ENCODE measurements around the gene DMD.

The DMD gene

GRCh38 chrX:31715675-31716074 is 1495.7 kb downstream of the DMD start:
- H3K79me2 ChIP-seq (ENCODE audit: control insufficient read depth, insufficient read depth, low read length, unreplicated experiment) = no peaks in the 10 kb centered on the region
- H2AFZ ChIP-seq (ENCODE audit: low read length, unreplicated experiment) = no peak overlapping the region
- H3K27me3 ChIP-seq (ENCODE audit: insufficient read depth, low read length) = no peaks in the 10 kb centered on the region
- H3K27ac ChIP-seq (ENCODE audit: low read depth, low read length) = no peak overlapping the region
- no peaks in the 10 kb centered on the region for H3K4me1 ChIP-seq (ENCODE audit: control insufficient read depth, insufficient read depth, low read length, unreplicated experiment)
- H3K36me3 ChIP-seq (ENCODE audit: insufficient read depth, low read length) = no peaks in the 10 kb centered on the region
- H3K4me3 ChIP-seq (ENCODE audit: low read depth, low read length) = no peak overlapping the region

DNA sequence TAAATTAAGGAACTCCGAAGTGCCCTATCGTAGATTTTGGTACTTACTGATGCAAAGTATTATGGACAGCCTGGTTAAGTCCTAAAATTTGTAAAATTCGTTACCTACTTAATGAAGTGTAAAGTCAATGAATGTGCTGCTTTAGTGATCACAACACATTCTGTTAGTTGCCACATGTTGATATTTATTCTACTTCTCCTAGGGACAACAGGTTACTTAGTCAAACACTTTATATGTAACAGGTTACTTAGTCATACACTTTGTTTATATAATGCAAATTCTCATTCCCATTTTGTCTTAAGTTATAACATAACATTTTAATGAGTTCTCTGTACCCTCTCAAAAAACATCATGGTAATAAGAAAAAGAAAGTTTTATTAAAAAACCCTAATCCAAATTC is 1496.6 kb downstream of the DMD start:
- Histone ChIP-seq H3K79me2 (ENCODE audit: control insufficient read depth, insufficient read depth, low read length, unreplicated experiment) (no peaks in the 10 kb centered on the region), H2AFZ (ENCODE audit: low read length, unreplicated experiment) (no peak overlapping the region), H3K4me3 (ENCODE audit: low read depth, low read length) (no peak overlapping the region), H3K27me3 (ENCODE audit: insufficient read depth, low read length) (no peaks in the 10 kb centered on the region), H3K36me3 (ENCODE audit: insufficient read depth, low read length) (no peaks in the 10 kb centered on the region), H3K27ac (ENCODE audit: low read depth, low read length) (no peak overlapping the region), H3K4me1 (ENCODE audit: control insufficient read depth, insufficient read depth, low read length, unreplicated experiment) (no peaks in the 10 kb centered on the region)

- Histone ChIP-seq H3K27ac (ENCODE audit: low read depth, low read length) (no peak overlapping the region), H3K4me3 (ENCODE audit: low read depth, low read length) (no peak overlapping the region), H3K79me2 (ENCODE audit: control insufficient read depth, insufficient read depth, low read length, unreplicated experiment) (no peaks in the 10 kb centered on the region), H2AFZ (ENCODE audit: low read length, unreplicated experiment) (no peak overlapping the region), H3K27me3 (ENCODE audit: insufficient read depth, low read length) (no peaks in the 10 kb centered on the region), H3K36me3 (ENCODE audit: insufficient read depth, low read length) (no peaks in the 10 kb centered on the region), H3K4me1 (ENCODE audit: control insufficient read depth, insufficient read depth, low read length, unreplicated experiment) (no peaks in the 10 kb centered on the region)
Measured at GRCh38 chrX:31713120-31713519, 1498.2 kb downstream of the DMD start.

- Histone ChIP-seq H2AFZ (ENCODE audit: low read length, unreplicated experiment) (no peak overlapping the region), H3K4me3 (ENCODE audit: low read depth, low read length) (no peak overlapping the region), H3K27me3 (ENCODE audit: insufficient read depth, low read length) (no peaks in the 10 kb centered on the region)
Measured at GRCh38 chrX:31711166-31711565, 1500.2 kb downstream of the DMD start.

GRCh38 chrX:31708116-31708515 is 1503.2 kb downstream of the DMD start:
- H3K79me2 ChIP-seq (ENCODE audit: control insufficient read depth, insufficient read depth, low read length, unreplicated experiment) = no peaks in the 10 kb centered on the region
- no peaks in the 10 kb centered on the region for H3K36me3 ChIP-seq (ENCODE audit: insufficient read depth, low read length)
- H2AFZ ChIP-seq (ENCODE audit: low read length, unreplicated experiment) = no peak overlapping the region
- no peaks in the 10 kb centered on the region for H3K4me1 ChIP-seq (ENCODE audit: control insufficient read depth, insufficient read depth, low read length, unreplicated experiment)
- H3K27ac ChIP-seq (ENCODE audit: low read depth, low read length) = no peak overlapping the region
- H3K27me3 ChIP-seq (ENCODE audit: insufficient read depth, low read length) = no peaks in the 10 kb centered on the region
- no peak overlapping the region for H3K4me3 ChIP-seq (ENCODE audit: low read depth, low read length)

More at GRCh38 chrX:31711166-31711565, 1500.2 kb downstream of the DMD start:
- Histone ChIP-seq H3K4me1 (ENCODE audit: control insufficient read depth, insufficient read depth, low read length, unreplicated experiment) (no peaks in the 10 kb centered on the region), H3K36me3 (ENCODE audit: insufficient read depth, low read length) (no peaks in the 10 kb centered on the region), H3K27ac (ENCODE audit: low read depth, low read length) (no peak overlapping the region), H3K79me2 (ENCODE audit: control insufficient read depth, insufficient read depth, low read length, unreplicated experiment) (no peaks in the 10 kb centered on the region)

GRCh38 chrX:31706466-31706865 is 1504.9 kb downstream of the DMD start:
- Histone ChIP-seq H3K27ac (ENCODE audit: low read depth, low read length) (no peak overlapping the region), H3K79me2 (ENCODE audit: control insufficient read depth, insufficient read depth, low read length, unreplicated experiment) (no peaks in the 10 kb centered on the region), H3K4me1 (ENCODE audit: control insufficient read depth, insufficient read depth, low read length, unreplicated experiment) (no peaks in the 10 kb centered on the region), H2AFZ (ENCODE audit: low read length, unreplicated experiment) (no peak overlapping the region), H3K27me3 (ENCODE audit: insufficient read depth, low read length) (no peaks in the 10 kb centered on the region), H3K36me3 (ENCODE audit: insufficient read depth, low read length) (no peaks in the 10 kb centered on the region), H3K4me3 (ENCODE audit: low read depth, low read length) (no peak overlapping the region)

GRCh38 chrX:31705816-31706215 is 1505.5 kb downstream of the DMD start:
- no peaks in the 10 kb centered on the region for H3K27me3 ChIP-seq (ENCODE audit: insufficient read depth, low read length)
- no peak overlapping the region for H3K27ac ChIP-seq (ENCODE audit: low read depth, low read length)
- H3K79me2 ChIP-seq (ENCODE audit: control insufficient read depth, insufficient read depth, low read length, unreplicated experiment) = no peaks in the 10 kb centered on the region
- H3K36me3 ChIP-seq (ENCODE audit: insufficient read depth, low read length) = no peaks in the 10 kb centered on the region
- no peak overlapping the region for H3K4me3 ChIP-seq (ENCODE audit: low read depth, low read length)
- H3K4me1 ChIP-seq (ENCODE audit: control insufficient read depth, insufficient read depth, low read length, unreplicated experiment) = no peaks in the 10 kb centered on the region
- no peak overlapping the region for H2AFZ ChIP-seq (ENCODE audit: low read length, unreplicated experiment)

GRCh38 chrX:31704938-31705337 is 1506.4 kb downstream of the DMD start:
- Histone ChIP-seq H3K4me1 (ENCODE audit: control insufficient read depth, insufficient read depth, low read length, unreplicated experiment) (no peaks in the 10 kb centered on the region), H3K27ac (ENCODE audit: low read depth, low read length) (no peak overlapping the region), H3K36me3 (ENCODE audit: insufficient read depth, low read length) (no peaks in the 10 kb centered on the region), H3K27me3 (ENCODE audit: insufficient read depth, low read length) (no peaks in the 10 kb centered on the region), H3K4me3 (ENCODE audit: low read depth, low read length) (no peak overlapping the region), H2AFZ (ENCODE audit: low read length, unreplicated experiment) (no peak overlapping the region), H3K79me2 (ENCODE audit: control insufficient read depth, insufficient read depth, low read length, unreplicated experiment) (no peaks in the 10 kb centered on the region)

GRCh38 chrX:31702222-31702621 is 1509.1 kb downstream of the DMD start:
- no peak overlapping the region for H2AFZ ChIP-seq (ENCODE audit: low read length, unreplicated experiment)
- H3K27me3 ChIP-seq (ENCODE audit: insufficient read depth, low read length) = no peaks in the 10 kb centered on the region
- no peak overlapping the region for H3K4me3 ChIP-seq (ENCODE audit: low read depth, low read length)
- no peaks in the 10 kb centered on the region for H3K4me1 ChIP-seq (ENCODE audit: control insufficient read depth, insufficient read depth, low read length, unreplicated experiment)
- H3K36me3 ChIP-seq (ENCODE audit: insufficient read depth, low read length) = no peaks in the 10 kb centered on the region
- H3K27ac ChIP-seq (ENCODE audit: low read depth, low read length) = no peak overlapping the region
- H3K79me2 ChIP-seq (ENCODE audit: control insufficient read depth, insufficient read depth, low read length, unreplicated experiment) = no peaks in the 10 kb centered on the region

DNA sequence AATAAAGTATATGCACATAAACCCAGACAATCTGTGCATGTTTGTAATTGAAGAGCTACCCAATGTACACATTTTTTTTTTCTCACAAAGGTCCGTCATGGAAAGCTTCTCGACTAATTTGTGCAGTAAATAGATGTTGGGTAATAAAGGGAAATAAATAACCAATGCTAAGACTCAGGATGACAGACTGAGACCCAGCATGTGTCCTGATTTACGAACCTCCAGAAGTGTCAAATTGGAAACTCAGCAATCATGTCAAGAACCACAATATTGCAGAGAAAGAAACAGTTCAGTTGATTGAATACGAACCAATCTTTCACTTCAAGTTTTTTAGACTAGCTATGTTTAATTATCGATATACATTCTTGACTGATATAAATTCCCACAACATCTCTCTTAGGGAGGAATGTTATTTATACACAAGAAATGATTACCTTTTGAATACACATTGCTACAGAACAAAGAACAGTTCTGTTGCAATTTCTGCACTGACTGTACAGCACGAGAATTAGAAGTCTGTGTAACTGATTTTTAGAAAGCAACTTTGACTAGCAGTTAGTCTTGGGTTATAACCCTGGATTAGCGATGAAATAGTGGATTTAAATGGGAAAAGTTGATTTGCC is 1513.9 kb downstream of the DMD start:
- Histone ChIP-seq H2AFZ (ENCODE audit: low read length, unreplicated experiment) (no peak overlapping the region), H3K27ac (ENCODE audit: low read depth, low read length) (no peak overlapping the region), H3K79me2 (ENCODE audit: control insufficient read depth, insufficient read depth, low read length, unreplicated experiment) (no peaks in the 10 kb centered on the region), H3K4me3 (ENCODE audit: low read depth, low read length) (no peak overlapping the region), H3K4me1 (ENCODE audit: control insufficient read depth, insufficient read depth, low read length, unreplicated experiment) (no peaks in the 10 kb centered on the region), H3K27me3 (ENCODE audit: insufficient read depth, low read length) (no peaks in the 10 kb centered on the region), H3K36me3 (ENCODE audit: insufficient read depth, low read length) (no peaks in the 10 kb centered on the region)

GRCh38 chrX:31679861-31680260 is 1531.5 kb downstream of the DMD start:
- H3K27me3 ChIP-seq (ENCODE audit: insufficient read depth, low read length) = no peaks in the 10 kb centered on the region
- no peaks in the 10 kb centered on the region for H3K36me3 ChIP-seq (ENCODE audit: insufficient read depth, low read length)
- H3K4me1 ChIP-seq (ENCODE audit: control insufficient read depth, insufficient read depth, low read length, unreplicated experiment) = no peaks in the 10 kb centered on the region
- H3K4me3 ChIP-seq (ENCODE audit: low read depth, low read length) = no peak overlapping the region
- H2AFZ ChIP-seq (ENCODE audit: low read length, unreplicated experiment) = no peak overlapping the region
- H3K79me2 ChIP-seq (ENCODE audit: control insufficient read depth, insufficient read depth, low read length, unreplicated experiment) = no peaks in the 10 kb centered on the region
- no peak overlapping the region for H3K27ac ChIP-seq (ENCODE audit: low read depth, low read length)
